HG03575 (cell line): Measurements from ENCODE around the gene IRAK1.

Source experiments
- ATAC-seq: cut with Tn5 transposase; IDR thresholded peaks from one replicate; pipeline ENCODE4 v1.9.1; 2021; ENCODE audit not compliant: unreplicated experiment, insufficient number of reproducible peaks, low FRiP score; ENCODE audit errors: extremely low read depth

The IRAK1 gene

DNA sequence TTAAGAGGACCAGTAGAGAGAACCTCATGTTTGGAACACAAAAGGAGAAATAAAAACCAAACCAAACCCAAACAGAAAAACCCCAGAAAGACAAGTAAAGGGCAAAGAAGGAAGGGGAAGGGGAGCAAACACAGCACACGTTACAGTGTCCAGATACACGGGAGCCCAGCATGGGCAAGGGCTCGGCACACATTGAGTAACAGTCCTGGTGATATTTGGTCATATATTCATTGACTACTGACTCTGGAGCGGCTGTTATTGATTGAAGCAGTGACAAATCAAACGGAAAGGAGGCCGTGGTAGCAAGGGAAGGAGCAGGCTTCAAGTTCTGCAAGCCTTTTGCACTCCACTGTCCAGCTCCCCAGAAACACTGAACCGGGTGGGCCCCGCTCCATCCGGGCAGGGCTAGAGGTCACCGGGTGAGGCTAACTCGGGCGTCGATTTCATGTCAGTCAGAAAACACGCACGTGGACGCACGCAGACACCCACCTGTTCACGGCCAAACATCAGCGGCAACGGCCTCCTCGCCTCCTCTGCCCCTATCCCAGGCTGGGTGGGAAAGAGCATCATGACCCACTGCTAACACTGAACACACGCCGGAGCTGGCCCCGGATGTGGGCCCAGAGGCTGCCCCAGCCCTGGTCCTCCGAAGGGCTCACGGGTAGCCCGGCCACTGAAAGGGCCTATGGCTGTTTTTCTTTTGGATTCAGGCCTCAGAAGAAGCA is 3.7 kb upstream of the IRAK1 start:
- no peak for ATAC-seq

DNA sequence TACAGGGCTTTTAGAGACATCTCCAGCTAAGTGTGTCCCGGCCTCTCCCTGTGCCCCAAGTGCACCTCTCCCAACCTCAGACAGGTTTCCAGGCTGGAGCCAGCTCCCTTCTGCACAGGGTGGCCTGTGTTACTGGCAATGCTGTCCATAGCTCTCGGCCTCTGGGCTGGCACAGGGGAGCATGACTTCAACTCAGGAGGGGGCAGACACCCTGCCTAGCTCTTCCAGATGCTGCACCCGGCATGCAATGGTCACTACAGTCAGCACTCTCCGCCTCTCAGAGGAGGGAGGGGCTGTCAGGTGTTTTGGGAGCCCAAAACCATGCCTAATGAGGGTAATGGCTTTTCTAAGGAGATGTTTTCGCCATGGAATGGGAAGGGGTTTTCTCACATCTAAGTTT is 2.4 kb upstream of the IRAK1 start:
- ATAC-seq, result no peak

DNA sequence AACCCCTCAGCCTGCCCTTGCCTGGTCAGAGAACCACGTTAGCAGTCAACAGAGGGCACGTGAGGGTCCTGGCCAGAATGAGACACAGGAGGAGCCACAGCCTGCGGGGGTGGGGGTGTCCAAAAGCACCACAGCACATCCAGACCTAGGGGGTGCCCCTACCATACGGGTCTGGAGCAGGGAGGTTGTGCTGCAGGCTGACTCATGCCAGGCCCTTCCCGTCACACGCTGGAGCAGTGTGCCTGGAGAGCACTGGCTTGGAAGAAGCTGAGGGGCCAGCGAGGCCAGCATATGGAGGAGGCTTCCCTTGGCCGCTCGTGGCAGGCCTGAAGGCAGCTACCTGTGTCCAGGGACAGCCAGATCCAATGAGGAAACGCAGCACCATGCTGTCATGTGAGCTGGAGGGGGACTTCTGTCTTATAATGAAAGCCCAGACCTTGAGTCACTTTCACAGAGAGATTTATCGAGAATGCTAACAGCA is 1.5 kb upstream of the IRAK1 start:
- ATAC-seq, result no peak

DNA sequence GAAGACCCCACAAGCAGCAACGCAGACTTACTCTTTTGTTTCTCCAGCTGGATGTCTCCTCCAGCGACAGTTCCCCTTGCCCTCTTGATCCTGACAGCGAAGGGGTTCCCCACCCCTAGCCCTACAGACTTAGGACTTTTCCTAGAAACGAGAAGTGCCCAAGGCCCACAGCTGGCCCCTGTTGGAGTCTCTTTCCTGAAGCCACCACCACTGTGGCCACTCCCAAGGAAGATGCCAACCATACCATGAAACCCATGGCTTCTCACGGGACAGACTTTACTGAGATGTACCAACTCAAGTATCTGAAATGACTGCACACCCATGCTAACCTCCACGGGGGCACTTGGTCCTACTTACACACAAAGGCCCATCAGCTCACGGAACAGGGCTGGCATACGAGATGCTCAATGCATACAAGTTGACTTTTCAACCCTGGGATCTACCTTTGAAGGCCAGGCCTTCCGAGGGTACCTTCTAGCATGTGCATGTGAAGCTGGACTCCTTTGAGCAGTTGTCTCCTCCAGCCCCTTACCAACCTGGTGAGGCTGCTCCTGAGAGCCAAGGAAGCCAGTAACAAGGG is 924 bp upstream of the IRAK1 start:
- no peak for ATAC-seq

DNA sequence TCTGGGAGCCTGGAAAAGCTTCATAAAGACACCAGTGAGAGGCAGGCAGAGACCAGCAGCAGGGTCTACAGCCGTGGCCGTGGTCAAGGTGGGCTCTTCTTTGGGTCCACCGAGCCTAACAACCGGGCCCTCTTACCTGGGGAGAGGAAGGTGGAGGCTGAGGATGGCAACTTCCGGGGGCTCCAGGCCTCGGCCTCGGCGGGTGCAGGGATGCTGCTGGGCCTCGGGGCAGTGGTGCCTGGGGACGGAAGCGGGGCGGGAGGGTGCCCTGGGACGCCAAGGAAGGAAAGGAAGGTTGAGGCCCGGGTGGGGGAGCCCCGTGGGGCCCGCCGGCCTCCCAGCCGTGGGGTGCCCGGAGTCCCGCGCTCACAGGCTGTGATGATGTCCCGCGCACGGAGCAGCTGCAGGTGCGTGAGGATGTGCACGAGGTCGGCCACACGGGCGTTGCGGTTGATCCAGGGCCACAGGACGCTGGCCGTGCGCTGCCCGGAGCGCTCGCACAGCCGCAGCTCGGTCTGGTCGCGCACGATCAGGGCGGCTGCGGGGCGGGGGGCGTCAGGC is 561 bp downstream of the IRAK1 start:
- ATAC-seq, result no peak

DNA sequence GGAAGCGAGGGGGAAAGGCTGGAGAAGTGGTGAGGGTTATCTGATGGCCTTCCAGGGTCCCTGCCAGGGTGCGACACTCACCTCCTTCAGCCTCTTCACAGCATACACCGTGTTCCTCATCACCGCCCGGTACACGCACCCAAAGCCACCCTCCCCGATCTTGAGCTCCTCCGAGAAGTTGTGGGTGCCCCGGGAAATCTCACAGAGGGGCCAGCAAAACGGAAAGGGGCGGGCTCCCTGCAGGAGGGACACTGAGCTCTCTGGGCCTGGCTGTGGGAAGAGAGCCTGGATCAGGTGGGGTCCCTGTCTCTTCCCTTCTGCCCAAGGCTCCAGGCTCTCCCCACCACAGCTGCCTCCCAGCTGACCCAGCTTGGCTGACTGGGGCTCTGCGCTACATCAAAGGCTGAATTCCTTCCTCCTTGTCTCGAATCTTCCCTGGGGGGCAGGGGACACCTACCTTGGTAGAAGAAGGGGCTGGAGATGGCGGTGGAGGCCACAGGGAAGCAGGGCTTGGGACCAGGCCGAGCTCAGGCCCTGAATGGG is 1.1 kb downstream of the IRAK1 start:
- no peak for ATAC-seq

DNA sequence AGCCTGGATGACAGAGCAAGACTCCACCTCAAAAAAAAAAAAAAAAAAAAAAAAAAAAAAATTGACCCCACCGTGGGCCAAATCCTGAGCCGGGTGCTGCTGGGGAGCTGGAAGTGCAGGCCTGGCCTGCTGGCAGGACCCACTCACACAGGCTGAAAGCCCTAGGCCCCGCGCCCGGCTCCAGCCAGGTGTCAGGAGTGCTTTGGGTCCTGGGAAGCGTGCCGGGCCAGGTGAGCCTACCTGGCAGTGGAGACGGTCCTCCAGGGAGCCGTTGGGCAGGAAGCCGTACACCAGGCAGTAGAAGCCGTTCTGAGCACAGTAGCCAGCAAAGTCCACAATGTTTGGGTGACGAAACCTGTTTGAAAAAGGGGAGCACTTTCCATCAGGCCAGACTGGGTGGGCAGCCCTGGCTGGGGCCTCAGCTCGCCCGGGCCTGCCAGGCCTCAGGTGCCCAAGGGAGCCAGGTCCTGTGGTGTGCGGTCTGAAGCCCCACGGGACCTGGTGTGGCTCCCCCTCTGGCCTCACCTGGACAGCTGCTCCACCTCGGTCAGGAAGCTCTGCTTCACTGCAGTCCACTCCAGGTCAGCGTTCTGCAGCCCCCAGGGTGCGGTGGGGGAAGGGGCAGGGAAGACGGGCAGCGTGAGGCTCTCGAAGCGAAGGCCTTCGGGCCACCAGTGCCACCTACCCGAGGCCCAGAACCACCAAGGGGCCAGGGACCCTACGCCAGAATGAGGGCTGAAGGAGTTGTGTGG is 1.8 kb downstream of the IRAK1 start:
- no peak for ATAC-seq

DNA sequence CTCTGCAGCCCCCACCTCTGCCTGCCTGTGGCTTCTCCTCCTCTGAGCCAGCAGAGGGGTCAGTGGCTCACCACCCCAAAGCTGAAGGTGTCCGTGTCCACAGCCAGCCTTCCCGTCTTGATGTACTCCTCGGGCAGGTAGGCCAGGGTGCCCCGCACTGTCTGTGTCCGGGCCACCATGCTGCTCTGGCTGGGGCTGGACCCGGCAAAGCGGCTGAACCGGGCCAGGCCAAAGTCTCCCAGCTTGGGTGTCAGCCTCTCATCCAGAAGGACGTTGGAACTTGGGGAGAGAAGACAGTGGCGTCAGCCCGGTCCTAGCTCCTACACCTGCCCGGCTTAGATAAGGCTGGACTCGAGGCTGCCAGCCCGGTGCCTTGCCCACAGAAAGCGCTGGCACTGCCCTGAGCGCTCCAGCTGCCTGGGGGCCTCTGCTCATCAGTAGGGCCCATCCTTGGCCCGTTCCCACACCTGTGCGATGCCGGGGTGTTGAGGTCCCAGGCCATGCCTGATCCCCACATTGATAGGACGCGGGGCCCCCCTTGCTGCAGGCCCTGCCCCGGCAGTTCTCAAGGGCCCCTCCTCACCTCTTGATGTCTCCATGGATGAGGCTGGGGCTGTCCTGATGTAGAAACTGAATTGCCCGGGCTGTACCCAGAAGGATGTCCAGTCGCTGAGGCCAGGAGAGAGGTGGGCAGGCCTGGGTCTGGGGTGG is 3.2 kb downstream of the IRAK1 start:
- no peak for ATAC-seq

DNA sequence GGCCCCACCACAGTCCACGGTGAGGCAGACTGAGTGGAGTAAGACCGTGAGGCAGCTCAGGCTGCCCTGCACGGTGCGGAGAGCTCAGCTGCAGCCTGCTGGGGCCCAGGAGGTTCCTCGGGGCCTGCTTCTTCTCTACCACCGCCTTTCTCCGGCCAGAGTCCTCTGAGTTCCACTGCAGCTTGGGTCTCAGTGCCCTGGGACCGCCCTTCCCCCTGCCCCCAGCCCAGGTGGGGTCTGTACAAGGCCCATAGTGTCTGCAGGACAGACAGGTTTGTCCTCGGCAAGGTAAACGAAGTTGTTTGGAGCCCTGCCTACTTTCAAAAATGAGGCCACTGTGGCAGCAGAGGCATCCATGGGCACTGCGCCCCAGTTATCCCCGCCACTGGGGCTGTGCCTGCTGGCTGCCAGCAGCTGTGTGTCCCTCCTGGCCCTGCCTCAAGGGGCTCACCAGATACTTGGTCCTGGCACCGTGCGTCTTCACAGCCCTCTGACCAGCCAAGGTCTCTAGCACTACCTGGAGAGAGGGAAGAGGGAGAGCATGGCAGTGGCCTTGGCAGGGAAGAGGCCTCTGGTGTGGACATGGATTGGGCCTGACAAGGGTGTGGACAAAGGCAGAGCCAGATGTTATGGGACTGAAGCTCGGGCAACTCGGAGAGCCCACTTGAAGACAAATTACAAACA is 4.0 kb downstream of the IRAK1 start:
- ATAC-seq, result no peak

DNA sequence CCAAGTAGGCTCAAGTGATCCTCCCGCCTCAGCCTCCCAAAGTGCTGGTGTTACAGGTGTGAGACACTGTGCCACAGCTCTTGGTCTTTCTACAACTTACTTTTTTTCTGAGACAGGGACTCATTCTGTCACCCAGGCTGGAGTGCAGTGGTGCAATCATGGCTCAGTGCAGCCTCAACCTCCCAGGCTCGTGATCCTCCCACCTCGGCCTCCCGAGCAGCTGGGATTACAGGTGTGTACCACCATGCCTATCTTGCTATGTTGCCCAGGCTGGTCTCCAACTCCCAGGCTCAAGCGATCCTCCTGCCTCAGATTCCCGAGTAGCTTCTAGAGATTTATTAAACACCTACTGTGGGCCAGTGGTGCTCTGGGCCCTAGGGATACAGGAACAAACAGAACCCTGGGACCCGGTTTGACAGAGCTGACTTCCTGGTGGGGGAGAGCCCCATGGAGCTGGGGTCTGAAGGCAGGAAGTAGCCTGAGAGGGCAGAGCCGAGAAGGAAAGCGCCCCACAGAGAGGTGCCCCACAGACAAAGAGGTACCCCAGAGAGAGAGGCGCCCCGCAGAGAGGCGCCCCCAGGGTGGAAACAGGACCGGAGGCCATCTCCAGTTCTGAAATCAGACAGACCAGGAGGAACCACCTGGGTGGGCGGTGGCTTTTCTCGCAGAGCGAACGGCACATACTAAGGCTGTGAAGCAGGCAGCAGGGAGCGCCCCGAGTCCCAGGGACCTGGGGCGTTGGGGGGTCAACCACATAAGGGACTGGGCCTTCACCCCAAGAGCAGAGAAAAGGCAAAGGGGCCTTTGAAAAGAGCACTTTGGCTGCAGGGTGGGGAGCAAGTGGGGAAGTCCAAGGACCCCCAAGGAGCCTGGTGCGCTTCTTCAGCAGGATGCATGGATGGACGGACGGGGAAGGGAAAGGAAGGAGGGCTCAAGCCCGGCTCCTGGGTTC is 5.0 kb downstream of the IRAK1 start:
- ATAC-seq, result no peak

DNA sequence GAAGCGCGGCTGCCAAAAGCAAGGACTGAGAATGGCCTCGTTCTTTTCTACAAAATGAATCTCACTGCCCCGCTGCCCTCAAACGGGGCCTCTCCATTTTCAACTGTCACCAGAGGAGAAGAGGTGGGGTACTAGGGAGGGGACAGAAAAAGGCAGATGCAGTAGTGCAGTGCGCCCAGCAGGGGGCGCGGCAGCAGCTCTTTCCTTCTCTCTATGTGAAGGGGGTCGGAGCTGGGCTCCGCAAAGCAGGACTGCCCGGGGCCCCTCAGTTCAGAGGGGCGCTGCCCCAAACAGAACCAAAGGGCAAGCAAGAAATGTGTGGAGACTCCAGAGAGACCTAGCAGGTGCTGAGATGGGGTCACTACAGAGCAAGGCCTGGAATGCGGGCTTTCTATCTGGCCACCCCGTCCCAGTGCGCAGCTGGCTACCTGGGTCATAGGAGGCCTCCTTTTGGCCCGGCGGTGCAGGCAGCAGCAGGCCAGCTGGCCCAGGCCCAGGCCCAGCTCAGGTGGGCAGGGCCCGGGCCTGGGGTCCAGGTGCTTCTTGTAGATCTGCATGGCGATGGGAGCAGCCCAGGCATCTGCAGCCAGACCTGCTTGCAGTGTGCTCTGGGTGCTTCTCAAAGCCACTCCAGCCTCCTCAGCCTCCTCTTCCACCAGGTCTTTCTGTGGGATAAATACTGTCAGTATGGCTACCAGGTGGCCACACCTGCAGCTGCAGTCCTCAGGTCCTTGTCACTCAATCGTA is 5.9 kb downstream of the IRAK1 start:
- no peak for ATAC-seq

DNA sequence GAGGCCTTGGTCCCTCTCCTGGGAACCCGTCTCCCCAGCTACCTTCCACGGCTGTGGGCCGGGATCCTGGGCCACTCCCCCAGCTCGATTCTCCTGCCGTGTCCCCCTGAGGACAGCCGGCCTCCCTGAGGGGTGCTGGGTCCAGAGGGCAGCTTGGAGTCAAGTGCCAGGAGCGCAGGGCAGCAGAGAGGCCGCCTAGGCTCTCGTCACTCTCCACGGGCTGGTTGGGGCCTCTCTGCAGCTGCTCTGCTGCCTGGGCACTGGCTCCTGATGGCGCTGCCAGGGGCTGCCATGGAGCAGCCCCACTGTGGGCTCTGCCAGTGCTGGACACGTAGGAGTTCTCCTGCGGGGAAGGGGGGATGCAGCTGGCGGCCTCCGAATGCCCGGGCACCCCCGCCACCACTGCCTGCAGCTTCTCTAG is 6.7 kb downstream of the IRAK1 start:
- no peak for ATAC-seq

DNA sequence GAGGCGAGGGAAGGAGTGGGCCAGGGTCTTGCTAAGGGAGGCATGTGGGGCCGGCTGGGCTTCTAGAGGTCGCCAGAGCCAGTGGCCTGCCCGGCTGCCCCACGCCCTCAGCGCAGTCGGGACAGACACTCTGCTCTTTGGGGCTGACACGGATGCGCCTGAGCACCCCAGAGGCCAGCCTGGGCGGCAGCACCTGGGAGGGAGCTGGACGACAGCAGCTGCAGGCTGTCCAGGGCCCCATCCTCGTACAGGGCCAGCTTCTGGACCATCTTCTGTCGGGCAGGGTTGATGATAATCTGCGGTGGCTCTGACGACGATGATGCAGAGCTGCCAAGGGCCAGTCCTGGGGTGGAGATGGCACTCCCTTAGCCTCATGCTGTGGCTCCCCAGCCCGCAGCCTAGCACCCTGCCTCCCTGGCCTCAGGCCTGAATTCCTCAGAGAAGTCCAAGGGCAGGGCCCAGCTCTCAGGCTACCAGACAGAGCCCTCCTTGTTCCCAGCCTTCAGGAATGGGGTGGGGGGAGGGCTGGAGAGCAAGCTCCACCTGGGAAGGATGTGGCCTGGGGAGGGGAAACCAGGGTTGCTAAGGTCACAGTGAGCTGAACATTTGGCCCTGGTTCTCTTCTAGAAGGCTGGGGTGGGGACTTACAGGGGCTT is 7.2 kb downstream of the IRAK1 start:
- ATAC-seq, result no peak

DNA sequence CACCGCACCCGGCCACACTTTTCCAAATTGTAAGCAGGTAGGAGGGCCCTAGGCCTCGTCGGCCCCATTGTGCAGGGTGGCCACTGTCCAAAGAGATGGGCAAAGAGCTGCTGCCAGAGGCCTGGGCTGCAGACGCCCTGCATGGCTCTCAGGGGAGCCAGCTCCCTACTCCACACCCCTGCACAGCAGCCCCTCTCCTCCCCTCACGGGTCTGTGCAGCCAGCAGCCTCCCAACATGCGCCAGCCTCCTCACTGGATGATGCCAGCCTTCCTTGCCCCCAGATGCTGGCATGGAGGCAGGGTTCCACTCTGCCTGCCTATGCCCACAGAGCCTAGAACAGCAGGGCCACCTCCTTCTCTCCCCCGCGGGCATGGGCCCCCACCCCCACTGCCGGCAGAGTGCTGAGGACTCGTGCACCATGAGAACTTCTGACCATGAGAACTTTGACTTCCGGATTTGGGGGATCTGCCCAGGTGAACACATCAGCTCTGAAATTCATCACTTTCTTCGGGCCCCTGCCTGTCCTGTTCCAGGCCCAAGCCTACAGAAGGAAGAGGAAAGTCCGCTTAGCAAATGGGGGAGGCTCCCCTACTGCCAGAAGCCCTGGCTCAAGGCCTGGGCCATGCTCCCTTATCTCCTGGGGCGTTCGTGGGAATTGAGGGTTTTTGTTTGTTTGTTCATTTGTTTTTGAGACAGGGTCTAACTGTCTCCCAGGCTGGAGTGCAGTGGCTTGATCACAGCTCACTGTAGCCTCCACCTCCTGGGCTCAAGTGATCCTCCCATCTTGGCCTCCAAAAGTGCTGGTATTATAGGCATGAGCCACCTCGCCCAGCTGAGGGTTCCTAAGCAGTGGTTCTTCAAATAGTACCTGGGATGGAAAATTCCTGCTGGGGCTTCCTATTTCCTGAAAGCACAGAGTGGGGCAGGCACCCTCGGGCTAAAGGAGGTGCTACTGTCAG is 8.0 kb downstream of the IRAK1 start:
- ATAC-seq, result no peak

DNA sequence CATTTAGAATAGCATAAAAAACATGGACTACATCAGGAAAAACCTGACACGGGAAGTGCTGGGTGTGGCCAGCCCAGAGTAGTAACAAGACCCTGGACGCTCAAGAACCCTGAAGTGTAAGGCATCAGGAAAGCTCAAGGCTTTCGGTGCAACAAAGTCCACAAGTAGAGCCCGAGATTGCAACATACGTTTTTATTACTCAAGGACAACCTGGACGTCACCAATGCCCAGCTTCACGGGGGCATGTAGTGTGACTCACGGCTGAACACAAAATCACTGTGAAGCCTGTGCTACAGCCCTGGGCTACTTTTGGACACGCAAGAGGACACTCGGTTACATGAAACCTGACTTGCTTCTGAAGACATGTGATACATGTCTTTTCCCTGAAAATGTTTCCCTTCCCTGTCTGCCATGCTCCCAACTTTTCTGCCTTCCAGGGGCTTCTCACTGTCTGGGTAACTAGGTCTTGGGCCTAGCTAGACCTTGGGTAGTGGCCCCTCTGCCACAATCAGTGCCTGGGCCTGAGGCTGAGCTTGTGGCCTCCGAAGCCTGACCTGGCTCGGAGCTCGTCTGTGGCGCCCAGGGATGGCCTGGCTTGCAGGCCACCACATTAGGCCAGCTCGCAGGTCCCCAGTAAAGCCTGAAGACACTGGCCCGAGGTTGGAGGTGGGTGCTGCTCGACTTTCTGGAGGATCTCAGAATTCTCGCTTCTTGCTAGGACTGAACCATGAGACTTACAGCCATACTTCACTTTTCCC is 9.2 kb downstream of the IRAK1 start:
- no peak for ATAC-seq
